ENCODE results near the gene KRT84.

DNA sequence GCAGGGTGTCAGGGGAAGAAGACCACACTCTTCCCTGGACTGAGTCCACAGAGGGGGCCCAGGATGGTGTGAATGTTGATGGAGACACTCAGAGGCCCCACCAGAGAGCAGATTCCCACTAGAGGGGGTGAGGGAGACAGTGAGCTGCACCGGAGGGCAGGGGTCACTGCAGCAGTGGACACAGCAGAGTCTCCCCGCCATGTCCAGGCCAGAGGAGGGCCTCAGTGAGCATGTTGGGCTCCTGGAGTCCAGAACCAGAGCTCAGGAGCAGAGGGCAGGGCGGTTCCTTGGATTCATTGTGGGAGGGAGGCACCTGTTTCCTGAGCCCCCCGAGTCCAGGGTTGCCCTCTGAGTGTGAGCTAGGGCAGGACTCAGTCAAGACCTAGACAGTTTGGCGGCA is 22.5 kb upstream of the KRT84 start:
- TF ChIP-seq, protein P1, sequence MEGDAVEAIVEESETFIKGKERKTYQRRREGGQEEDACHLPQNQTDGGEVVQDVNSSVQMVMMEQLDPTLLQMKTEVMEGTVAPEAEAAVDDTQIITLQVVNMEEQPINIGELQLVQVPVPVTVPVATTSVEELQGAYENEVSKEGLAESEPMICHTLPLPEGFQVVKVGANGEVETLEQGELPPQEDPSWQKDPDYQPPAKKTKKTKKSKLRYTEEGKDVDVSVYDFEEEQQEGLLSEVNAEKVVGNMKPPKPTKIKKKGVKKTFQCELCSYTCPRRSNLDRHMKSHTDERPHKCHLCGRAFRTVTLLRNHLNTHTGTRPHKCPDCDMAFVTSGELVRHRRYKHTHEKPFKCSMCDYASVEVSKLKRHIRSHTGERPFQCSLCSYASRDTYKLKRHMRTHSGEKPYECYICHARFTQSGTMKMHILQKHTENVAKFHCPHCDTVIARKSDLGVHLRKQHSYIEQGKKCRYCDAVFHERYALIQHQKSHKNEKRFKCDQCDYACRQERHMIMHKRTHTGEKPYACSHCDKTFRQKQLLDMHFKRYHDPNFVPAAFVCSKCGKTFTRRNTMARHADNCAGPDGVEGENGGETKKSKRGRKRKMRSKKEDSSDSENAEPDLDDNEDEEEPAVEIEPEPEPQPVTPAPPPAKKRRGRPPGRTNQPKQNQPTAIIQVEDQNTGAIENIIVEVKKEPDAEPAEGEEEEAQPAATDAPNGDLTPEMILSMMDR (conservative IDR thresholded peaks at IDR 0.05 in 1 of 2, IDR thresholded peaks at IDR 0.05 in 1 of 2; ENCODE audit: extremely low read depth in 1 of 2, insufficient read depth in 1 of 2, low read depth in 1 of 2, low read length in 2 of 2) = no peak
- no peak for TF ChIP-seq EZH2 (IDR thresholded peaks at IDR 0.05; ENCODE audit: borderline replicate concordance, low read length)
